K562 (cell line): ENCODE data around the gene BRPF1. TPM values are rescaled to one million over a fixed set of nuclear protein-coding genes. Genes with fewer than 3 reads are reported as not detected.

Experiments used
- ADNP ChIP-seq: fragments of 200-800 bp; sonication (Bioruptor generic); IDR thresholded peaks from 2 replicates; pipeline ENCODE4 v1.6.1; 2016; ENCODE audit warnings: missing genetic modification characterization, missing compliant biosample characterization
- CBX2 ChIP-seq: fragments of 200-600 bp; sonication (generic); IDR thresholded peaks from one replicate; pipeline ENCODE4 v1.6.1; 2012; ENCODE audit warnings: mild to moderate bottlenecking, low read length, inconsistent platforms; ENCODE audit not compliant: insufficient read depth, poor library complexity, severe bottlenecking
- CBX5 ChIP-seq: IDR thresholded peaks from 2 replicates; pipeline ENCODE4 v1.6.1; 2014; ENCODE audit warnings: low read depth, borderline replicate concordance
- CREB5 ChIP-seq: fragments of 250-450 bp; sonication (Bioruptor Pico); IDR thresholded peaks from 2 replicates; pipeline ENCODE4 v1.5.0; 2020; ENCODE audit warnings: mild to moderate bottlenecking
- E4F1 ChIP-seq: fragments of 250-450 bp; sonication (Bioruptor Pico); IDR thresholded peaks from 2 replicates; pipeline ENCODE4 v1.5.0; 2021; ENCODE audit warnings: mild to moderate bottlenecking, borderline replicate concordance
- ETS1 ChIP-seq: conservative IDR thresholded peaks from 2 replicates; pipeline ENCODE4 v1.6.1; 2011; ENCODE audit warnings: low read depth, mild to moderate bottlenecking, low read length; ENCODE audit not compliant: control insufficient read depth
- FOXK1 ChIP-seq: sonication (generic); formaldehyde crosslinking; IDR thresholded peaks from 2 replicates; pipeline ENCODE4 v1.8.0; 2022; ENCODE audit warnings: missing genetic modification reagents, mild to moderate bottlenecking, borderline replicate concordance
- HMG20B ChIP-seq: fragments of 250-450 bp; sonication (Bioruptor Pico); IDR thresholded peaks from 2 replicates; pipeline ENCODE4 v1.5.0; 2021; ENCODE audit warnings: mild to moderate bottlenecking
- KAT2B ChIP-seq: IDR thresholded peaks from one replicate; pipeline ENCODE4 v1.6.1; 2012; ENCODE audit warnings: low read depth, mild to moderate bottlenecking, control low read depth, inconsistent platforms, low read length, moderate library complexity
- MCM7 ChIP-seq, 2 experiments: fragments of 450-650 bp; IDR thresholded peaks; 2 replicates each; pipeline ENCODE4 v1.6.1; 2016 to 2018
- MTA3 ChIP-seq: fragments of 450-650 bp; formaldehyde crosslinking; IDR thresholded peaks from 2 replicates; pipeline ENCODE4 v1.6.1; 2017; ENCODE audit warnings: mild to moderate bottlenecking, borderline replicate concordance
- PATZ1 ChIP-seq: fragments of 250-450 bp; sonication (Bioruptor Pico); IDR thresholded peaks from 2 replicates; pipeline ENCODE4 v1.5.0; 2020; ENCODE audit warnings: mild to moderate bottlenecking, borderline replicate concordance
- PHF21A ChIP-seq: fragments of 450-650 bp; IDR thresholded peaks from 2 replicates; pipeline ENCODE4 v1.6.1; 2017; ENCODE audit warnings: low read depth, borderline replicate concordance
- RAD51 ChIP-seq: fragments of 450-650 bp; IDR thresholded peaks from 2 replicates; pipeline ENCODE4 v1.7.1; 2016; ENCODE audit warnings: low read depth, mild to moderate bottlenecking, borderline replicate concordance
- SP2 ChIP-seq: IDR thresholded peaks from 2 replicates; pipeline ENCODE4 v1.6.1; 2011; ENCODE audit warnings: mild to moderate bottlenecking, low read depth, low read length, moderate library complexity; ENCODE audit not compliant: poor library complexity, severe bottlenecking; ENCODE audit errors: extremely low read depth
- ZBTB33 ChIP-seq: sonication (generic); formaldehyde crosslinking; IDR thresholded peaks from 2 replicates; pipeline ENCODE4 v1.8.1; 2023; ENCODE audit warnings: mild to moderate bottlenecking, missing genetic modification reagents
- ZC3H8 ChIP-seq: fragments of 450-650 bp; IDR thresholded peaks from 2 replicates; pipeline ENCODE4 v1.6.1; 2017
- ZNF707 ChIP-seq: fragments of 250-450 bp; sonication (Bioruptor Pico); conservative IDR thresholded peaks from 2 replicates; pipeline ENCODE4 v1.8.0; 2022; ENCODE audit warnings: inconsistent platforms, mild to moderate bottlenecking, moderate library complexity
- ZNF76 ChIP-seq: fragments of 250-450 bp; sonication (Bioruptor Pico); IDR thresholded peaks from 2 replicates; pipeline ENCODE4 v1.4.0; 2020; ENCODE audit warnings: mild to moderate bottlenecking, moderate library complexity, borderline replicate concordance
- ZNF778 ChIP-seq: fragments of 450-650 bp; formaldehyde crosslinking; IDR thresholded peaks from 2 replicates; pipeline ENCODE4 v1.4.0; 2020; ENCODE audit warnings: mild to moderate bottlenecking, moderate library complexity
- ZZZ3 ChIP-seq: fragments of 450-650 bp; IDR thresholded peaks from 2 replicates; pipeline ENCODE4 v1.6.1; 2016; ENCODE audit warnings: antibody characterized with exemption, mild to moderate bottlenecking, moderate library complexity
- polyA plus RNA-seq, 8 experiments: library from polyadenylated mRNA; depleted of rRNA in 4 of 8; stranded (reverse) in 5 of 8; unstranded in 3 of 8; fragments of >200 nt; fragmentation: Nextera tagmentation in 2 of 8; fragmentation: Illumina TruSeq in 1 of 8; extraction: Ambion mirVana in 2 of 8; extraction: Trizol in 1 of 8; gene quantifications; 2 replicates each; pipeline versions ENCODE4 v1.2.1 to v1.2.3, GENCODE V29; 2011 to 2014; ENCODE audit warnings: inconsistent platforms in 1 of 8, missing spikeins in 1 of 8
- total RNA-seq, 7 experiments: library from RNA; depleted of rRNA in 6 of 7; stranded (reverse); fragments of >200 nt in 6 of 7; fragmentation: Illumina TruSeq in 2 of 7; extraction: Trizol in 2 of 7; gene quantifications; 2 replicates each; pipeline versions ENCODE4 v1.2.1 to v1.2.3, GENCODE V29; 2011 to 2021; ENCODE audit warnings: low replicate concordance in 1 of 7

The BRPF1 gene
- total and polyA plus RNA-seq, 9 of the 15 experiments (the other 6 are each of a cell fraction or from before 2014, with no cell fraction given) = 1.1 to 40.2 (median 23.5) TPM

- 0 out of 2 replicates have a peak, but pooled peaks have one; percentile 15 for TF ChIP-seq MTA3
- no peak for TF ChIP-seq ADNP (tag)
- no peak for TF ChIP-seq CBX2
- peak; percentile 89 for TF ChIP-seq RAD51
- TF ChIP-seq ETS1 = no peak
- TF ChIP-seq SP2 = no peak
- TF ChIP-seq CREB5 (CRISPR knock-in tag) = no peak
- no peak for TF ChIP-seq FOXK1 (CRISPR knock-in tag)
- no peak for TF ChIP-seq E4F1 (CRISPR knock-in tag)
- no peak for TF ChIP-seq CBX5
- TF ChIP-seq ZC3H8 = no peak
- TF ChIP-seq ZNF707 = no peak
- peak; percentile 94 for TF ChIP-seq ZBTB33 (CRISPR knock-in tag)
- no peak for TF ChIP-seq ZNF76 (CRISPR knock-in tag)
- TF ChIP-seq ZNF778 = no peak
- no peak for TF ChIP-seq HMG20B
- TF ChIP-seq KAT2B = no peak
- no peak for TF ChIP-seq PATZ1 (CRISPR knock-in tag)
- TF ChIP-seq ZZZ3 = no peak
- no peak for TF ChIP-seq MCM7 (IDR thresholded peaks at IDR 0.05)
- no peak for TF ChIP-seq PHF21A
Measured at GRCh38 chr3:9785602-9786001, 54.1 kb downstream of the BRPF1 start (continued).
